ENCODE measurements around the gene AP3S2.
"Not testable (repeated sequence)": the region's sequence is repeated elsewhere in the genome, so short reads cannot be mapped to it uniquely, and the experiment has no call there.

AP3S2 gene
- total RNA-seq: 6.9 to 18.5 (median 14.8) reads per million in 4 experiments

DNA sequence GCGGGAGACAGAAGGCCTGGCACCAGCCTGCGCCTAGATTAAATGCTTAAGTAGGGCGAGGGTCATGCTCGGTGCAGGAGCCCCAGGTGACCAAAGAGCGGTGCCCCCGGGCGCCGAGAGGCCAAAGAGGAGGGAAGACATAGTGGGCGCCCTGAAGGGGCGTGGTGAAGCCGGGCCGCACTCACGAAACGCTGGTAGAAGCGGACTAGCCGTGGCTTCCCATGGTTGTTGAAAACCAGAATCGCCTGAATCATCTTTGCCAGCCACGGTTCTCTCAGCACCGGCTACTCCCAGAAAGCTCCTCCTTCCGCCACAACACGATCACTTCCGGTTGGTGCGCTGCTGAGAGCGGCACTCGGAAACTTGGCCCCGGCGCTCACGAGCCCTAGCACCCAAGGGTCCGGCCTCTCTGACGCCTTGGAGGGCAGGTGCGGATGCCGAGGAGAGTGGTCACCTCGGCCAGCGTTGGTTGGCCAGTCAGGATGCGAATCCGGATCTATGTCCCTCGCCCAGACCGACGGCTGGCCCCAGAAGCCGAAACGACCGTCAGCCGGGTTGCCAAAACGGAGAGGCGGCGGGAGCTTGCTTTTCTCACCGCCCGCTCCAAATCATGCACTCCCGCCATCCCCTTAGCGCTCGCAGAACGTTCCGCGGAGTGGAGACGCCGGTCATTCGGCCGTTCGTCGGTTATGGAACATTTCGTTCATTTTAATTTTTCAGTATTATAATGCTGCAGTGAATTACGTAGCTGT, at the start of gene AP3S2:
TSS of gene AP3S2 (minus strand) at position 299 of the 752 bp plus-strand sequence. CDS start at position 254, 45 bp downstream.
- DNase-seq: peak; percentile 73

DNA sequence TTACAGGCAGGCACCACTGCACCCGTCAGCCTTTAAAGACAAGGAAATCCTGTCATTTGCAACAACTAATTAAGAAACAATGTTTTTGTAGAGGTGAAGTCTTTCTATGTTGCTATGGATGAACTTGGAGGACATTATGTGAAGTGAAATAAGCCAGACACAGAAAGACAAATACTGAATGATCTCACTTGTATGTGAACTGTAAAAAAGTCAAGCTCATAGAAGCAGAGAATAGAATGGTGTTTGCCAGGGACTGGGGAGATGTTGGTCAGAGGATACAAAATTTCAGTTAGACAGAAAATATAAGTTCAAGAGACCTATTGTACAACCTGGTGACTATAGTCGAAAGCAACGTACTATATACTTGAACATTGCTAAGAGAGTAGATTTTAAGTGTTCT, 46.1 kb upstream of the AP3S2 start:
- no peak for DNase-seq

DNA sequence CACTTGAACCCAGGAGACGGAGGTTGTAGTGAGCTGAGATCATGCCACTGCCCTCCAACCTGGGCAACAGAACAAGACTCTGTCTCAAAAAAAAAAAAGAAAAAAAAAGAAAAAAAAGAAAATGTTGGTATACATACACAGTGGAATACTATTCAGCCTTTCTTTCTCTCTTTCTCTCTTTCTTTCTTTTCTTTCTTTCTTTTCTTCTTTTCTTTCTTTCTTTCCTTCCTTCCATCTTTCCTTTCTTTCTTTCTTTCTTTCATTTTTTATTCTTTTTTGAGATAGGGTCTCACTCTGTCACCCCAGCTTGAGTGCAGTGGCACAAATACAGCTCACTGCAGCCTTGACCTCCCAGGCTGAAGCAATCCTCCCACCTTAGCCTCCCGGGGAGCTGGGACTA, 45.6 kb upstream of the AP3S2 start:
- DNase-seq: not testable (repeated sequence)

DNA sequence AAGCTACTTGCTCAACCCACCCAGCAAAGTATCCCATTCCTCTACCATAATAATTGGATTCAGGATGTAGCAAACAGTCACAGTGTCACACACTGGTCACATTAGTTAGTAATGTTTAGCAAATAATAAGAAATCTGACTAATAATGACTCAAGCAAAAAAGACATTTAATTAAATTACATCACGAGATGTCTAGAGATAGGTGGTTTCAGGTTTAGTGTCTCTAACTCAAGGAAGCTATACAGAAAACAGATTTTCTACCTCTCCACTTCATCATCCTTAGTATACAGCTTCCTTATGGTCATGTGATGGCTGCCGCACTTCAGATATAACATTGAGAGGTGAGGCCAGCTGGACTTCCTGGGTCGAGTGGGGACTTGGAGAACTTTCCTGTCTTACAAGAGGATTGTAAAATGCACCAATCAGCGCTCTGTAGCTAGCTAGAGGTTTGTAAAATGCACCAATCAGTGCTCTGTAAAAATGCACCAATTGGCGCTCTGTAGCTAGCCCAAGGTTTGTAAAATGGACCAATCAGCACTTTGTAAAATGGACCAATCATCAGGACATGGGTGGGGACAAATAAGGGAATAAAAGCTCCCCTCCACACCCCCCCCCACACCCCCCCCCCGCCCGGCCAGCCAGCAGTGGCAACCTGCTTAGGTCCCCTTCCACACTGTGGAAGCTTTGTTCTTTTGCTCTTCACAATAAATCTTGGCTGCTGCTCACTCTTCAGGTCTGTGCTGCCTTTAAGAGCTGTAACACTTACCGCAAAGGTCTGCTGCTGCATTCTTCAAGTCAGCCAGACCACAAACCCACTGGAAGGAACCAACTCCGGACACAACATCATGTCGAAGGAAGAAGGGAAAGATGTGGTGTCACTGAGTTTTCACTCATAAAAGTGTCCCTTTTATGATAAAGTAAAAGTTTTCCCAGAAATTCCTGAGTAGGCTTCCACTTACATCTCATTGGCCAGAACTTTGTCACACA, 43.9 kb upstream of the AP3S2 start:
- DNase-seq: no peak

DNA sequence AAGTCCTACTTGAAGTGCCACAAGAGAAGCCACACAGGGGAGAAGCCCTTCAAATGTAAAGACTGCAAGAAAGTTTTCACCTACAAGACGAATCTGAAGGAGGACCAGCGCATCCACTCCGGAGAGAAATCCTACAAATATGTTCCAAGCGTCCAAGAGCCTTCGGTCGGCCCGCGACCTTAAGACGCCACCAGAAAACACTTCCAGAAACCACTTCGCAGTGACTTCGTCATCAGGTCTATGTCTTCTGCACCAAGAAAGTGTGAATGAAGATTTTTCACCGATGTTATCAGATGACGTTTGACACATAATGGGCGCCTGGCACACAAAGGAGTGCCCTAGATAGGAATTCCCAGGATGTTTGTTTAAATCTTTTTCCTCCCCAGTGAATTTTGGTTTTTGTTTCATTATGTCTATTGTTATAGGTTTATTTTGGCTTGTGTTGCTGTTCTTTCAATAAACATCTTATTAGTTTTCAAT, 43.0 kb upstream of the AP3S2 start:
- no peak for DNase-seq

DNA sequence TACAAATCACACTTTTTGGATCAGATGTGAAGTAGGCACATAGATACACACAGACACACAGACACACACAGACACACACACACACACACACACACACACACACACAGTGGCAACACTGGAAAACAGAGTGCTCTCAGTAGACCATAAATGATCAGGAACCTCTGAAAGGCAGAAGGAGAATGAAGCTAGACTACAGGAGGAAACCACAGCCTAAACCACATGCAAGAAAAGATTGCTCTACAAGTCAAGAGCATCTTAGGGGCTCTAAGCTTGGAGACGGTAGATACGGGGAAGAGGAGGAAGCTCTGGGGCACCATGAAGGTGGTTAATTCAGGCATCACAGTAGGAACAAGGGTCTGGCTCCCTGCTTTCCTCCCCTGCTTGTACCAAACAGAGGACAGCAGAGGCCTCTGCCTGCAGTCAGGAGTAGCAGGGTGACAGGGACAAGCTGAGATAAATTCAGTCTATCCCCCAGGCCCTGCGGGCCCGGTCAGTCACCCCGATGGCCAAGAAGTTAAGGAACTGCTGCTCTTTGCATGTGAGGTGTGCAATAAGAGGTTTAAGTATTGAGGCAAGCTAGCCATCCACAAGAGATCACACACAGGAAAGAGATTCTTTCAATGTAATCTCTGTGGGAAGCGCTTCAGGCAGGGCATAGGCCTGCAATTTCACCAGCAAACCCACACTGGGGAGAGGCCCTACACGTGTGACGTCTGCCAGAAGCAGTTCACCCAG, 42.4 kb upstream of the AP3S2 start:
- DNase-seq: no peak

DNA sequence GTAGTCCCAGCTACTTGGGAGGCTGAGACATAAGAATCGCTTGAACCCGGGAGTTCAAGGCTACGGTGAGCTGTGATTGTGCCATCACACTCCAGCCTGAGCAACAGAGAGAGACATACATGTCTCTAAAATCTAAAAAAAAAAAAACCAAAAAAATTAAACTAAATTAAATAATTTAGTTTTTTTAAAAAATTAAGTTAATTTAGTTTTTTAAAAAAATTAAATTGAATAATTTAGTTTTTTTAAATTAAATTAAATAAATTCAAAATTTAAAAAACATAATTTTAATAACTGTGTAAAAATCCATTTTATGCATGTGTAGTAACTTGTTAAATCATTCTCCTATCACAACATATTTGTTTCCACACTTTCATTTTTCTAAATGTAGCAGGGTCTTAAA, 39.1 kb upstream of the AP3S2 start:
- DNase-seq: no peak

DNA sequence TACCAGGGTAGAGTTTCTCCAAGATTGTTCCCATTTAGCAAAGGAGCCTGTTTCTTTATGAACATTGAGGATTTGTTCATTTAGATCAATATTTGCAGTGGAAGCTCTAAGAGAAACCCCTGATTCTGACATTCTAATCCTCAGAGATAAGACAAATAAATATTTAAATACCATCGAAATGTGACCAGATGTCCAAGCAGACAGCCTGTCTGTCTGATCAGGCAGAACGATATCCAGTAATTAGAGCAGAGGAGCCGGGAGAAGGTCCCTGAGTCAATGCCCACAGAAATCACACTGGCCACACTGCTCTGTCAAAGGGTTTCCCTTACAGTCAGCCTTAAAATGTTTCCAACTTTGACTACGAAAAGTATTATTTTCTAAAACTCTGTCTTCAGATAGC, 34.6 kb upstream of the AP3S2 start:
- no peak for DNase-seq

DNA sequence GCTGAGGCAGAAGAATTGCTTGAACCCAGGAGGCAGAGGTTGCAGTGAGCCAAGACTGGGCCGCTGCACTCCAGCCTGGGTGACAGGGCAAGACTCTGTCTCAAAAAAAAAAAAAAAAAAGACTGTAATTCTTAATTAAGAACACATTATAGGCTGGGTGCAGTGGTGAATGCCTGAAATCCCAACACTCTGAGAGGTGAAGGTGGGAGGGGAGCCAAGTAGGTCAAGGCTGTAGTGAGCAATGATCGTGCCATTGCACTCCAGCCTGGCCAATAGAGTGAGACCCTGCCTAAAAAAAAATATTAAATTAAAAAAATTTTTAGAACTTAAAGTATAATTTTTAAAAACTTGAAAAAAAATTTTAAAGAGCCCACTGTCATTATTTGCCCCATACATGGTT, 32.4 kb upstream of the AP3S2 start:
- no peak for DNase-seq

DNA sequence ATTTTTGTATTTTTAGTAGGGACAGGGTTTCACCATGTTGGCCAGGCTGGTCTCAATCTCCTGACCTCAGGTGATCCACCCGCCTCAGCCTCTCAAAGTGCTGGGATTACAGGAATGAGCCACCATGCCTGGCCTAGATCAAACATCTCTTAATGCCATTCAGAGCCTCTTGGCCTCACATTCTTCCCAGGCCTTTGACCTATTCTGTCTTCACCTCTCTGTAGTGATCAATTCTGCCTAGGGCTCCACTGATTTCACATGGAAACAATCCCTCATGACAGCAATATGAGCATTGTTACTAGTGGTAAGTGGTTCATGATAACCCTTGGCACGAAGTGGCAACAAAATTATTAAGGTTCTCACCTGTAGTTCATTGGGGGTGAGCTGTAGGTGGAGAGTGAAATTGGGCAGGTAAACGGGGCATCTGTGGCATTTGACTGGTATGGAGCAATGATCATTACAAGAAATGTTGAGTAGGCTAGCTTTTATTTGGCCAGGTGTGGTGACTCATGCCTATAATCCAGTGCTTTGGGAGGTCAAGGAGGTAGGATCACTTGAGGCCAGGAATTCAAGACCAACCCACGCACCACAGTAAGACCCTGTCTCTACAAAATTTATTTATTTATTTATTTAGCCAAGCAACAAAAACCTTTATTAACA, 23.8 kb upstream of the AP3S2 start:
- no peak for DNase-seq

DNA sequence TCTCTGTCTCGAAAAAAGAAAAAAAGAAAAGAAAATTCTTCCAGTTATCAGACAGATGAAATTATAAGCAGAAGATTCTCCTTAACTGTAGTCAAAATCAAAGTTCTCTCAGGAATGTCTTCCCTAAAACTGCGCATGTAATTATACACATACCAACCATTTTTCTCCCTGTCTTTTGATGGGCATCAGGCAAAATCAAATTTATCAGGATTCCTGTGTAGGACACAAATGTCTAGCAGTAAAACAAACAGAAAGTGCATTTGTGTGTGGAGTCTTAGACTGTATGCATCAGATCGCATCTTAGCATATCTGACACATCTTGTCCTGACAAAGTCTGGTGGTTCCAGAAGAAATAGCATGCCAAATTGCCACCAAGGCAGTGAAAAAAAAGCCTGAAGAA, 22.9 kb upstream of the AP3S2 start:
- no peak for DNase-seq

DNA sequence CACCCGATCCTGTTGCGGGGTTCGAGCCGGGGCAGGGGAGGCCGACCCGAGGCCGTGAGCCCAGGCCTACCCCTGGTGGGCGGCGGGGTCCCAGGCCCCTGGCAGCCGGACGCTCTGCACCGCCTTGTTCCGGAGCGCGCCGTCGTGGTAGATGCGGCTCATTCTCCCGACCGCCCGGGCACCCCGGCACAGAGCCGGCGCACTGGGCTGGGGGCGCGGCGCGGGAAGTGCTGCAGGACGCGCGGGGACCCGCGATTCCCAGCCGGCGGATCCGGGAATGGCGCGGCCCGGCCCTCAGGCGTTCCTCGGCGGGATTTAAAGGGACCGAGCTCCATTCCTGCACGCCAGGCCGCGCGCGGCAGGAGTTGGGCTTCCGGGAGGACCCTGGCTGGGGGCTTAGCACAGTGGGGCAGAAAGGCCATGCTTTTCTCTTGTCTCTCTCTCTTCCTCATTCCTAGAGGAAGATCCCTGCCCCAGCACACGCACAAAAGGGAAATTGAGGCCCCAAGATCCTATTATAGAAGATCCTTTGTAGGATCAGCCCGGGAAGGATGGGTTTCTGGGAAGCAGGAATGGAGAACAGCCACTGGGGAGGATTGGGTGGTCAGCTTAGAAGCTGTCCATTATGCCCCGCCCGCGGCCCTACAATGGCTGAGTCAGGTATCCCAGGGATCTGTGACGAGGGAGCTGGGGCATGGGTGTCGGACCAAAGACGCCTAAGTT, 19.0 kb upstream of the AP3S2 start, which contains the start of gene ARPIN:
TSS of gene ARPIN (minus strand) at position 279 of the 723 bp plus-strand sequence. CDS start at position 162, 117 bp downstream.
- DNase-seq: no peak

DNA sequence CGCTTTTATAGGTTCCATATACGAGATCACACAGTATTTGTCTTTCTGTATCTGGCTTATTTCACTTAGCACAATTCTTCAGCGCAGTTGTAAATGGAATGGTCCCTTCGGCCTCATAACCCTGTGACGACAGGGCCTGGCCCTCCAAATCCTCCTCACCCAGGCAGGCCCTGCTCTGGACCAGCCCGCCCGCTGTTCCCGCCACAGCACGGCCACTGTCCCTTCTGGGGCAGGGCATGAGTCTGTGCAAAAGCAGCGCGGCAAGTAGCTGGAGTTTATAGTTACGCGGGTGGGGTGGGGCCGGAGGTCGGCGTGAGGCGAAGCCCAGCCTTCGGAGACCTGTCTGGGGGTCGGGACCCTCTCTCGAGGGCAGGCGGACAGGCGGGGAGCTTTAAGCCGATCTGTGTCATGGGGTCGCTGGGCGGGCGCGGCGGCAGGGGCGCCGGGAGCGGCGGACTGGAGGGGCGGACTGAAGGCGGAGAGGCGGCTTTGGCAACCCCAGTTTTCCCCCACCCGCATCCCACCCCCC, 18.4 kb upstream of the AP3S2 start:
- no peak for DNase-seq

DNA sequence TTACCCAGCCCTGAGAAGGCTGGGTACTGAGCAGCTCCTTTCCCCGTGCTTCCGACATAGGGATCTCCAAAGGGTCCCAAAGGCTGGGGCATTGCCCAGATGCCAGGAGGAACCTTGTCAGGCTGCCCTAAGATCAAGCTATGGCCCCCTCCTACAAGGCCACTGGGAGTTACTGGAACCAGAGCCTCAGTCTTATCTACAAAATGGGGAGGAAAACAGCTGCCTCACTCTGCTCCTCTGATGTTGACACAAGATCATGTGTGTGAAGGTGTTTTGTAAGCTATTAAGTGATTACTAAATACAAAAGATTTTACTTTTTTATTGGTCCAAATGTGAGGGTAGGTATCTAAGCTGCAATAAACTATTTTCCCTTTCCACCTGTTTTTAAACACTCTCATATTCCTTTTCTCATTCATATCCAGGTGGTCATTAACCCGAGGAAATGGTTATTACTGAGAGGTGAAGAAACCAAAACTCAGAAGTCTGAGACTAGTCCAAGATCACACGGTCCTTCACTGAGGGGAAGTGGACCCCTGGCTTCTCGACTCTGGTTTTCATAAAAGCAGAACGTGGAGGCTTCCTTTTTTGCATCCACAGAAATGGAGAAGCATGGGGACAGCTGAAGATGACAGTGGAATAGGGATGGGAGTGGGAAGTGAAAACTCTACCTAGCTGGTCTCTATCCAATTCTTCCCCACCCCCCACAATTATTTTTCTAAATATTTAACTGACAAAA, 17.3 kb upstream of the AP3S2 start:
- DNase-seq: no peak

DNA sequence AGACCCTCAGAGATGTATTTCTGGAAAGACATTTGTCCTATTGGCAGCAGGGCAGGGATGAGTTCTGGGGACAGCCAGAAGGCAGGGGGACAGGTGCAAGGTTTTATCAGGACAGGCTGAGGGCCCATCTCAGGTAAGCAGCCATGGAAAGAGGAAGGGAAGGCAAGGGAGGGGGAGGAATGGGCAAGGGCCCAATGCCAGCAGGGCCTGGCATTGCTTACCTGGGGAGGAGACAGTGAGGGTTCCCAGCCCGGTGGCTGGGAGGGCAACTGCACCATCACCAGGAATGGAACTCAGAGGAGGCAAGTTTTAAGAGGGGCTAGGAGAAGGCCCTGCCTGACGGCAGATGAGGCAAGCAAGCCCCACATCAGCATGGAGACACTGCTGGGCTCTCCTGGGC, 15.8 kb upstream of the AP3S2 start:
- no peak for DNase-seq

DNA sequence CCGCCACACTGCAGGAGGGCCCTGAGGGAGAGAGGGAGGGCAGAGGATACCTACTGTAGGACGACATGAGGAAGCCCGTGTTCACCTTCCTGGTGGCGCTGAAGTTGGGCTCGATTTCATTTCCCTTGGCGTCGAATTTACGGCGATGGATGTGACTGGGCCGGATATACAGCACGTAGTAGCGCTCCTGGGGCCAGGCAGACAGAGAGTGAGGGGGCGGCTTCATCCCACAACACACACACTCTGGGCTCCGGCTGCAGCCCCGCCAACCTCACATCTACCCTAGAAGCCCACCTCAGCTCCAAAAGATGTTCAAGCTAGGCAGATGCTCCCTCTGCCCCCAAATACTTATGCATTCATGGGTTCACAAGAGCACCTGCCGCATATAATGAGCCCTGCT, 14.4 kb upstream of the AP3S2 start:
- DNase-seq: no peak

DNA sequence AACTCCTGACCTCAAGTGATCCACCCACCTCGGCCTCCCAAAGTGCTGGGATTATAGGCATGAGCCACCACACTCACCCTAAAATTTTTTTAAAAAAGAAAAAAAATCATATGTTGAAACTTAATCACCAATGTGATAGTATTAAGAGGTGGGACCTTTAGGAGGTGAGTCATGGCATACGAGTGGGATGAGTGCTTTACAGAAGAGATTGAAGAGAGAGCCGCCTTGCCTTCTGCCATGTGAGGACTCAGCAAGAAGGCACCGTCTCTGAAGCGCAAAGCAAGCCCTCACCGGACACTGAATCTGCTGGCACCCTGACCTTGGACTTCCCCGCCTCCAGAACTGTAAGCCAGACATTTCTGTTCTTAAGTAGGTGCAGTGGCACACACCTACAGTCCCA, 13.5 kb upstream of the AP3S2 start:
- no peak for DNase-seq

DNA sequence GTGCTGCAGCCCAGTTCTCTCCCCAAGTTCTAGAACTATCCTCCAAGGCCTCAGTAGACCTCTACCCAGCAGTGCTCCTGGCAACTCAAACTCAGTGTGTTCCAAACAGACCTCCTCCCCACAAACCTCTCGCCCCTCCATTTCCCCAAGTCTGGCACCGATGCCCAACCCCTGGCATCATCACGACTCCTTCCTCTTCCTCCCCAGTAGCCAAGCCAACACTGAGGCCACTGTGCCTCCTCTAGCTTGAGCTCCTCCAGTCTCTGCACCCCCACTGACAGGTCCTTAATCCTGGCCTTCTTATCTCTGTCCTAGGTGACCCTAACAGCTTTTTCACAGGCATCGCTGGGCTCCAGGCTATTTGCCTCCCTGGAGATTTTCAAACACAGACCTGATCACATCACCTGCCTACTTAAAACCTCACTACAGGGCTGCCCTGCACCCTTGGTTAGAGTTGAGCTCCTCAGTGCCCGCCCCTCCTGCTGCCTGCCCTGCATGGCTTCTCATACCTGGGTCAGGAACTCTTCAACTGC, 12.1 kb upstream of the AP3S2 start:
- no peak for DNase-seq

DNA sequence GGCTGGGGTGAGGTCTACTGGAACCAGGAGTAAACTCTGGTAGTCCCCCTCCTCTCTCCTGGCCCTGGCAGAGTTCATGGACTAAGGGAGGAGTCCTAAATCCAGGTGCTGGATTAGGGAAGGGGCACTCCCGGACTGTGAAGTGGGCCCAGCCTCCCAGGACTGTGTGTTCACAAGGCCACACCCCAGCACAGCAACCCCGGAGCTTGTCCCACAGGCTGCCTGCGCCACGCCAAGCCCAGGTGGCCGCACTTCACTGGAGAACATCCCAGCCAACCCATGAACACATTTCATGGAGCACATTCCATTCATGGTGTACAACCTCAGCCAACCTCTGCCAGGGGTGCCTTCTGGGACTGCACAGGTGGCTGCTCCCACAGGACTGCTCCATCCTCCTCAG, 10.7 kb upstream of the AP3S2 start:
- DNase-seq: no peak

DNA sequence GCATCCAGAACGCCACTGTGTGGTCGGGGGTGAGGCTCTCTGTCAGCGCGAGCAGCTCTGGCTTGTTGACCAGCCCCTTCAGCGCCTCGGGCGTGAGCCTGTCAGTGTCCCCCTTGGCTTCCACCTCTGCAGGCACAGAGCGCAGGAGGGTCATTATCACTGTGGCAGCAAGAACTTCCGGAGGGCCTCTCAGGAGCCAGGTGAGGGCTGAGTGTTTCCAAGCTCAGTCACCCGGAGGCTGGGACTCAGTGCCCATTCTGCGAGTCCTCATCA, 10.0 kb upstream of the AP3S2 start:
- no peak for DNase-seq
